Stimulated activated CD8-positive, alpha-beta memory T cell treated with anti-CD3 and anti-CD28 coated beads, Interleukin-7, amount 100 ng/mL, for 4 hours (primary cell): ENCODE data around the gene RNF152.
"Not testable (repeated sequence)": the region's sequence is repeated elsewhere in the genome, so short reads cannot be mapped to it uniquely, and the experiment has no call there.

Experiments used
- DNase-seq, 2 donors: peaks; one replicate each; pipeline ENCODE4 v3.0.0-alpha.2; 2020; ENCODE audit warnings: low read depth in 2 of 2

Gene RNF152

GRCh38 chr18:61821748-61822147 lies 71.1 kb downstream of the RNF152 start:
- no peak for DNase-seq

GRCh38 chr18:61820882-61821281 lies 71.9 kb downstream of the RNF152 start:
- DNase-seq, result no peak

- no peak for DNase-seq
Measured at GRCh38 chr18:61817086-61817485, 75.7 kb downstream of the RNF152 start.

- DNase-seq, result no peak
Measured at GRCh38 chr18:61815885-61816470, 76.8 kb downstream of the RNF152 start.

- no peak for DNase-seq
Measured at GRCh38 chr18:61808286-61808685, 84.5 kb downstream of the RNF152 start.

- no peak for DNase-seq
Measured at GRCh38 chr18:61803393-61803792, 89.4 kb downstream of the RNF152 start.

- no peak for DNase-seq
Measured at GRCh38 chr18:61797696-61798590, 94.9 kb downstream of the RNF152 start.

- DNase-seq, result no peak
Measured at GRCh38 chr18:61791031-61791430, 101.8 kb downstream of the RNF152 start.

GRCh38 chr18:61787011-61787670 lies 105.7 kb downstream of the RNF152 start:
- not testable (repeated sequence) for DNase-seq

- no peak for DNase-seq
Measured at GRCh38 chr18:61785588-61785987, 107.2 kb downstream of the RNF152 start.

GRCh38 chr18:61784834-61785233 lies 108.0 kb downstream of the RNF152 start:
- DNase-seq, result no peak

- DNase-seq, result no peak
Measured at GRCh38 chr18:61782545-61782944, 110.3 kb downstream of the RNF152 start.

GRCh38 chr18:61776201-61776600 lies 116.6 kb downstream of the RNF152 start:
- not testable (repeated sequence) for DNase-seq

- DNase-seq, result no peak
Measured at GRCh38 chr18:61774846-61775245, 118.0 kb downstream of the RNF152 start.

- DNase-seq, result no peak
Measured at GRCh38 chr18:61772293-61772848, 120.4 kb downstream of the RNF152 start.

- no peak for DNase-seq
Measured at GRCh38 chr18:61771861-61772260, 120.9 kb downstream of the RNF152 start.

- DNase-seq, result no peak
Measured at GRCh38 chr18:61770279-61770678, 122.5 kb downstream of the RNF152 start.

GRCh38 chr18:61766266-61766884 lies 126.4 kb downstream of the RNF152 start:
- no peak for DNase-seq

- no peak for DNase-seq
Measured at GRCh38 chr18:61765097-61765496, 127.7 kb downstream of the RNF152 start.

- DNase-seq, result no peak
Measured at GRCh38 chr18:61764381-61764780, 128.4 kb downstream of the RNF152 start.

- no peak for DNase-seq
Measured at GRCh38 chr18:61761875-61762274, 130.9 kb downstream of the RNF152 start.
